Ovary (tissue), 9 donors: ENCODE results near the gene FBLN2. TPM values are rescaled to one million over a fixed set of nuclear protein-coding genes. Genes with fewer than 3 reads are reported as not detected.

Experiments used
- DNase-seq, 5 donors: peaks; one replicate each; pipeline ENCODE4 v3.0.0-alpha.2; 2019 to 2020
- H3K27ac ChIP-seq, 2 donors: fragments of 200-600 bp; one replicate each; pipeline versions ENCODE4 v1.5.1 to v1.8.0; 2019 to 2022
- H3K27me3 ChIP-seq: fragments of 200-600 bp; one replicate; pipeline ENCODE4 v1.8.0; 2022
- H3K36me3 ChIP-seq: fragments of 200-600 bp; sonication (generic); one replicate; pipeline ENCODE4 v1.5.1; 2019
- H3K4me1 ChIP-seq: one replicate; pipeline ENCODE4 v1.8.1; 2013; ENCODE audit warnings: mild to moderate bottlenecking, moderate library complexity; ENCODE audit not compliant: insufficient read depth
- H3K4me3 ChIP-seq: fragments of 200-600 bp; sonication (generic); one replicate; pipeline ENCODE4 v1.5.1; 2017
- H3K9me3 ChIP-seq, 2 donors: fragments of 200-600 bp in 1 of 2; sonication (generic) in 1 of 2; one replicate each; pipeline versions ENCODE4 v1.5.1 to v1.8.1; 2013 to 2019; ENCODE audit warnings: mild to moderate bottlenecking in 1 of 2, moderate library complexity in 1 of 2
- CTCF ChIP-seq, 3 donors: fragments of 450-650 bp in 2 of 3; fragments of 200-600 bp in 1 of 3; IDR thresholded peaks; one replicate each; pipeline versions ENCODE4 v1.5.1 to v1.8.0; 2016 to 2022; ENCODE audit warnings: antibody characterized with exemption in 3 of 3, mild to moderate bottlenecking in 1 of 3
- EP300 ChIP-seq: sonication (generic); formaldehyde crosslinking; IDR thresholded peaks from one replicate; pipeline ENCODE4 v1.6.1; 2017; ENCODE audit warnings: antibody characterized with exemption
- POLR2A ChIP-seq: fragments of 450-650 bp; IDR thresholded peaks from one replicate; pipeline ENCODE4 v1.6.1; 2017; ENCODE audit warnings: antibody characterized with exemption, mild to moderate bottlenecking, moderate library complexity
- WGBS, 3 donors: extraction: QIAGEN DNeasy Blood & Tissue Kit in 1 of 3; methylation state at CpG; one replicate each; pipeline versions ENCODE4 v1.1.5 to v1.1.7; 2013 to 2017; 5-methylcytosine and 5-hydroxymethylcytosine counted together
- intact Hi-C, 4 donors: fragments of 100-400 bp; cut with DNase I; formaldehyde crosslinking; loops; one replicate each; pipeline versions ENCODE4 v1.11.0 to v1.15.1; 2022 to 2023
- polyA plus RNA-seq, 2 donors: library from polyadenylated mRNA; stranded (reverse); fragments of 200-250 nt in 1 of 2; fragments of 350-450 nt in 1 of 2; fragmentation: Illumina TruSeq in 1 of 2; extraction: RNeasy Lipid Tissue Mini Kit (QIAGEN cat#74804) in 1 of 2; gene quantifications; one replicate each; pipeline ENCODE4 v1.2.3, GENCODE V29; 2013 to 2014
- total RNA-seq, 7 donors: library from RNA; depleted of rRNA in 2 of 7; stranded (reverse); fragments of >200 nt in 2 of 7; fragmentation: NEBNext Ultra II Directional in 3 of 7; extraction: Animal tissue kit (Norgen Biotek cat#: 25700) in 3 of 7; gene quantifications; one replicate each; pipeline versions ENCODE4 v1.1.0 to v1.2.4, GENCODE V29; 2016 to 2023
- donor health status: DM: no; HTN: no; CAD: no; lungs with moderate emphysema.
- donor health status: DM: no; HTN: no; CAD: no.
- donor health status: Bipolar disorder and iron deficiency.
- donor health status: DM: yes; HTN: yes; CAD: no.
- donor health status: DM: no; HTN: no; CAD: no.
- donor health status: DM: yes; HTN: yes; CAD: no.

Gene FBLN2
- total and polyA plus RNA-seq, 9 donors = 4.0 to 18.2 (median 8.1) TPM

GRCh38 chr3:13676356-13677017, 127.6 kb downstream of the FBLN2 start:
- Histone ChIP-seq H3K27me3 (no peaks in the 10 kb centered on the region), H3K27ac (no peak overlapping the region), H3K9me3 (no peaks in the 10 kb centered on the region), H3K4me1 (no peaks in the 10 kb centered on the region), H3K4me3 (no peak overlapping the region), H3K36me3 (no peaks in the 10 kb centered on the region)
- WGBS, 3 donors = 67 to 68% (median 67%) methylated on average over 9 of the region's 9 CpGs
- no peak for TF ChIP-seq CTCF (IDR thresholded peaks at IDR 0.05)
- TF ChIP-seq EP300 = no peak
- TF ChIP-seq POLR2A = no peak
- intact Hi-C loops = no loop called here
- no peak for DNase-seq

- no peak for DNase-seq
- Histone ChIP-seq H3K4me3 (no peak overlapping the region), H3K27ac (no peak overlapping the region), H3K9me3 (no peaks in the 10 kb centered on the region), H3K36me3 (no peaks in the 10 kb centered on the region), H3K4me1 (no peaks in the 10 kb centered on the region), H3K27me3 (no peaks in the 10 kb centered on the region)
- TF ChIP-seq CTCF (IDR thresholded peaks at IDR 0.05) = no peak
- TF ChIP-seq POLR2A = no peak
- no peak for TF ChIP-seq EP300
- 89 to 94% (median 92%) methylated on average over 4 of the region's 4 CpGs for WGBS, 3 donors
- intact Hi-C loops = no loop called here
These were observed 128.3 kb downstream of the FBLN2 start for GRCh38 chr3:13677272-13677671.

GRCh38 chr3:13681931-13682330, 133.0 kb downstream of the FBLN2 start:
- Histone ChIP-seq H3K36me3 (no peaks in the 10 kb centered on the region), H3K4me1 (no peaks in the 10 kb centered on the region), H3K27ac (no peak overlapping the region), H3K27me3 (no peaks in the 10 kb centered on the region), H3K4me3 (no peak overlapping the region), H3K9me3 (no peaks in the 10 kb centered on the region)
- TF ChIP-seq POLR2A = no peak
- TF ChIP-seq CTCF (IDR thresholded peaks at IDR 0.05) = no peak
- TF ChIP-seq EP300 = no peak
- 74 to 94% (median 84%) methylated on average over 17 of the region's 17 CpGs for WGBS, 3 donors
- intact Hi-C loops = no loop called here
- DNase-seq = no peak

GRCh38 chr3:13682331-13683013, 133.5 kb downstream of the FBLN2 start:
- no peak for DNase-seq
- no peaks in the 10 kb centered on the region for H3K27me3 ChIP-seq
- no peaks in the 10 kb centered on the region for H3K36me3 ChIP-seq
- TF ChIP-seq EP300 (no peak), POLR2A (no peak), CTCF (IDR thresholded peaks at IDR 0.05) (no peak)
- H3K27ac ChIP-seq = no peak overlapping the region
- H3K4me3 ChIP-seq = no peak overlapping the region
- intact Hi-C loops = no loop called here
- H3K9me3 ChIP-seq = no peaks in the 10 kb centered on the region
- no peaks in the 10 kb centered on the region for H3K4me1 ChIP-seq
- WGBS, 3 donors = 80 to 83% (median 83%) methylated on average over 16 of the region's 16 CpGs
